ENCODE measurements around the gene TTC29. TPM values are rescaled to one million over a fixed set of nuclear protein-coding genes. Genes with fewer than 3 reads are reported as not detected.

Gene TTC29
- total RNA-seq, 4 donors from 2014 or later = not detected

DNA sequence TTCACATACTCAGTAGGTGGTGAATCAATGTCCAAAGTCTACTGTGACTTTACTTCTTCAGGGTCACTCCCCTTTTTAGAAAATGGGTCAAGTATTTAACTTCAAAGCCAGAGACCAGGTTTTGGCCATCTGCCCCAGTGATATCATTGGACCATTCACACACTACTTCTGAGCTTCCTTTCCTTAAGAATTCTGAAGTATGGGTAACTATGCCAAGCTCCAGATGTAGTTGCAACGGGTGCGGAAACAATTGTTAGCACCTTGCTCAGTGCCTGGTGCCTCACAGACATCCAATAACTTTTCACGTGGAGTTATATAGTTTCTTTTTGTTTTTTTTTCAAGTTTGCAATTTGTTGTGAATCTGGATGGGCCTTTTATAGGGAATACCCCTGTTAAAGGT is 62.6 kb downstream of the TTC29 start:
- ATAC-seq (ENCODE audit: low FRiP score) (no peak), DNase-seq (ENCODE audit: low spot score) (no peak)
- TF ChIP-seq, protein P1, sequence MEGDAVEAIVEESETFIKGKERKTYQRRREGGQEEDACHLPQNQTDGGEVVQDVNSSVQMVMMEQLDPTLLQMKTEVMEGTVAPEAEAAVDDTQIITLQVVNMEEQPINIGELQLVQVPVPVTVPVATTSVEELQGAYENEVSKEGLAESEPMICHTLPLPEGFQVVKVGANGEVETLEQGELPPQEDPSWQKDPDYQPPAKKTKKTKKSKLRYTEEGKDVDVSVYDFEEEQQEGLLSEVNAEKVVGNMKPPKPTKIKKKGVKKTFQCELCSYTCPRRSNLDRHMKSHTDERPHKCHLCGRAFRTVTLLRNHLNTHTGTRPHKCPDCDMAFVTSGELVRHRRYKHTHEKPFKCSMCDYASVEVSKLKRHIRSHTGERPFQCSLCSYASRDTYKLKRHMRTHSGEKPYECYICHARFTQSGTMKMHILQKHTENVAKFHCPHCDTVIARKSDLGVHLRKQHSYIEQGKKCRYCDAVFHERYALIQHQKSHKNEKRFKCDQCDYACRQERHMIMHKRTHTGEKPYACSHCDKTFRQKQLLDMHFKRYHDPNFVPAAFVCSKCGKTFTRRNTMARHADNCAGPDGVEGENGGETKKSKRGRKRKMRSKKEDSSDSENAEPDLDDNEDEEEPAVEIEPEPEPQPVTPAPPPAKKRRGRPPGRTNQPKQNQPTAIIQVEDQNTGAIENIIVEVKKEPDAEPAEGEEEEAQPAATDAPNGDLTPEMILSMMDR (IDR thresholded peaks at IDR 0.05) = no peak

DNA sequence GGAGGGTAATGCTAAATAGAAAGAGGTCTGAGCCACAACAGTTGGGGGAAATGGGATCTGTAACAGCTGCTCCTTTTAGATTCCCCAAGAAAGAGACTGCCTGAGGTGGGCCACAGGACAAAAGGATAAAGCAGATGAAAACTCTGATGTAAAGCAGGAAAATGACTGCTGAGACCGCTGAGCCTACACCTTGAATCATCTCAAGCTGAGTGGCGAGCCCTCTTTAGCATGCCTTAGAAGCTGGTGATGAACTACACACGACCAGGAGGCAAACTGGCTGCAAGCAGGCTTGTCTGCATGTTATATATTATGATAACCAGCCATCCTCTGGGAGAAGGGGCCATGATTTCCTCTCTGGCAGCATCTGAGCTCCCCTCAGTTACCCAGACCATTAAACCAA is 88.4 kb downstream of the TTC29 start:
- ATAC-seq (ENCODE audit: low FRiP score) (no peak), DNase-seq (ENCODE audit: low spot score) (no peak)
- TF ChIP-seq, protein P1 (IDR thresholded peaks at IDR 0.05) = no peak

DNA sequence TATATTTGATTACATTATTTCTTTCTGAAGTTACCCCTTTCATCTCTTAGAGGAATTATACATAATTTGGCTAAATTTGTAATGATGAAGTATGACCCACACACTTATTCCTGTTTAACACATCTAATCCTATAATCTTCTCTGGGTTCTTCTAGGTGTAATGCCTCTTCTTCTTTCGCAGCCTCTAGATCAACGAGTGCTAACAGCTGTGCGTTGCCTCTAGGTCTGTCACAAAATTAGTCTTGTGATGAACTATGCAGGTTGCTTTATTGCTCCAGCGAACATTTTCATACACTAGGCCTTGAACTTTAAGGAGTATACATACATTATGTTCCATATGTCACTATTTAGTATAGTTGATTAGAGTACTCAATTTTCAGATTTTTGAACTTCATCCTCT is 89.9 kb downstream of the TTC29 start:
- ATAC-seq (ENCODE audit: low FRiP score) = no peak
- DNase-seq (ENCODE audit: low spot score) = no peak
- TF ChIP-seq, protein P1 (IDR thresholded peaks at IDR 0.05) = no peak

DNA sequence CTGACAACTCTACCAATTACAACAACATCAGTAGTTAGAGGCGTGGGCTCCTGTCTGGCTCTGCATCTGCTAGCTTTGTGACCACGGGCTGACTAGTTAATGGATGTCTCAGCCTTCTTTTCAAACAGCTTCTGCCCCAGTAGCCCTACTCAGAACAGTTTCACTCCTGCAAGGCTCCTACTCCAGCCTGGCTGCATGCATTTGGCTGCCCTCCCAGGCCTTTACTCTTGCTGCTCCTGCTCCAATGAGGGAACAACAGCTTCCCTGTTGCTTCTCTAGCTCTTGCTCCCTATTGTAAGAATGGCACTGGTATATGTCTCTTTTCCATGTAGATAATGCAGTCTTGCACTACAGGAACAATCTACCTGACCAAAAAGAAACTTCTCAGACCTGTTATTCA is 93.3 kb downstream of the TTC29 start:
- DNase-seq (ENCODE audit: low spot score) = no peak
- ATAC-seq (ENCODE audit: low FRiP score) = no peak
- TF ChIP-seq, protein P1 (IDR thresholded peaks at IDR 0.05) = no peak

GRCh38 chr4:146847345-146847744 is 98.3 kb downstream of the TTC29 start:
- no peak for DNase-seq (ENCODE audit: low spot score)
- ATAC-seq (ENCODE audit: low FRiP score) = no peak
- TF ChIP-seq, protein P1 (IDR thresholded peaks at IDR 0.05) = no peak

- TF ChIP-seq, protein P1 (IDR thresholded peaks at IDR 0.05) = no peak
- DNase-seq (ENCODE audit: low spot score) = no peak
- ATAC-seq (ENCODE audit: low FRiP score) = no peak
Observed at GRCh38 chr4:146846882-146847281, 98.8 kb downstream of the TTC29 start.

DNA sequence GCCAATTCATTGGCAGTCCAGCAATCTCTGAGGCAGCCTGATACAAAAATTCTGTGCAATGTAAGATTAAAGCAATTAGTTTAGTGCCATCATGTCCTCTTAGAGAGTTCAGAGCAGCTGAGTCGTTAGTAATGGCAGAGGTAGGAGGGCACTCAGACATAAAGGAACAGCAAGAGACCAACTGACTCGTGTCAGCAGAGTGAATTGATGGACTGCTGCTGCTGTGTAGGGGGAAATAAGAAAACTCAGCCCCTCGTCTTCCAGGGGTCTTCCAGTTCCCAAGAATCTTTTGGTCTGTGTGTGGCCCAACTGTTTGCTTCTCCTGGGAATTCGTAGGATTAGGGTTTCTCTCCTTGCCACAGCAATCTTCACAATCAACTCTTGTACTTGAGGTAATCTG is 100.9 kb downstream of the TTC29 start:
- TF ChIP-seq, protein P1 (IDR thresholded peaks at IDR 0.05) = no peak
- DNase-seq (ENCODE audit: low spot score) (no peak), ATAC-seq (ENCODE audit: low FRiP score) (no peak)

Measured in omental fat pad (tissue), 4 donors.